ENCODE data around the gene KRT34. TPM values are rescaled to one million over a fixed set of nuclear protein-coding genes. Genes with fewer than 3 reads are reported as not detected.
A peak's percentile ranks its signal among the peaks of the same experiment; 100 is the strongest.

KRT34 gene
- total RNA-seq, 1 donor from 2014 or later = not detected

GRCh38 chr17:41377546-41377945 lies 4.6 kb downstream of the KRT34 start:
- no peaks in the 10 kb centered on the region for H3K27me3 ChIP-seq (ENCODE audit: insufficient read depth, low read length)
- Mint-ChIP-seq H3K27ac (ENCODE audit: unreplicated experiment) (no peak overlapping the region), H3K4me3 (ENCODE audit: unreplicated experiment) (no peak overlapping the region), H3K9me3 (ENCODE audit: unreplicated experiment) (peaks cover 24% of the 10 kb centered on the region), H3K4me1 (ENCODE audit: low read depth, unreplicated experiment) (peaks cover 8% of the 10 kb centered on the region), H3K36me3 (ENCODE audit: low read depth, unreplicated experiment) (no peaks in the 10 kb centered on the region), H3K27me3 (ENCODE audit: low read depth, unreplicated experiment) (peaks cover 13% of the 10 kb centered on the region)
- peak overlapping the region; percentile 33 for H2AFZ ChIP-seq (ENCODE audit: low read depth, low read length)
- peaks cover 10% of the 10 kb centered on the region for H3K4me1 ChIP-seq (ENCODE audit: insufficient read depth, low read length)
- H3K9me3 ChIP-seq (ENCODE audit: insufficient read depth, low read depth, low read length) = no peaks in the 10 kb centered on the region
- no peak for DNase-seq (ENCODE audit: low read depth)
- no peak for TF ChIP-seq EZH2 (IDR thresholded peaks at IDR 0.05; ENCODE audit: insufficient read depth, low read length)
- no peak for TF ChIP-seq CTCF (IDR thresholded peaks at IDR 0.05; ENCODE audit: insufficient read depth, low read depth, low read length)
- peak; percentile 37 for FAIRE-seq
- H3K36me3 ChIP-seq (ENCODE audit: insufficient read depth, low read length) = no peaks in the 10 kb centered on the region
- H3K4me3 ChIP-seq (ENCODE audit: insufficient read depth, low read depth, low read length) = no peak overlapping the region
- H3K9ac ChIP-seq (ENCODE audit: low read length) = no peak overlapping the region
- no peak overlapping the region for H3K4me2 ChIP-seq (ENCODE audit: low read length)
- no peaks in the 10 kb centered on the region for H3K79me2 ChIP-seq (ENCODE audit: insufficient read depth, low read length)
- no peak overlapping the region for H3K27ac ChIP-seq (ENCODE audit: low read depth, low read length)
- no peaks in the 10 kb centered on the region for H4K20me1 ChIP-seq (ENCODE audit: insufficient read depth, low read length)

- peak within 1 kb of the TSS; percentile 55 for H3K4me3 Mint-ChIP-seq (ENCODE audit: unreplicated experiment)
Measured at GRCh38 chr17:41369713-41370112, 12.4 kb downstream of the KRT34 start, which contains the start of gene KRT33B. TSS of gene KRT33B (minus strand) at chr17:41369813. CDS start at chr17:41369750, 63 bp downstream.

More at GRCh38 chr17:41369713-41370112, 12.4 kb downstream of the KRT34 start, which contains the start of gene KRT33B:
- peaks cover 8% of the 10 kb centered on the region for H3K9me3 Mint-ChIP-seq (ENCODE audit: unreplicated experiment)
- Histone ChIP-seq H3K4me2 (ENCODE audit: low read length) (no peak within 1 kb of the TSS), H3K36me3 (ENCODE audit: insufficient read depth, low read length) (no peaks in the 10 kb centered on the region), H3K79me2 (ENCODE audit: insufficient read depth, low read length) (no peaks in the 10 kb centered on the region), H3K4me3 (ENCODE audit: insufficient read depth, low read depth, low read length) (no peak within 1 kb of the TSS), H2AFZ (ENCODE audit: low read depth, low read length) (no peak within 1 kb of the TSS), H3K27me3 (ENCODE audit: insufficient read depth, low read length) (no peaks in the 10 kb centered on the region), H3K4me1 (ENCODE audit: insufficient read depth, low read length) (peaks cover 6% of the 10 kb centered on the region), H3K9ac (ENCODE audit: low read length) (no peak within 1 kb of the TSS), H3K9me3 (ENCODE audit: insufficient read depth, low read depth, low read length) (no peaks in the 10 kb centered on the region), H4K20me1 (ENCODE audit: insufficient read depth, low read length) (no peaks in the 10 kb centered on the region), H3K27ac (ENCODE audit: low read depth, low read length) (no peak within 1 kb of the TSS)
- peaks cover 15% of the 10 kb centered on the region for H3K4me1 Mint-ChIP-seq (ENCODE audit: low read depth, unreplicated experiment)
- FAIRE-seq = no peak
- TF ChIP-seq EZH2 (IDR thresholded peaks at IDR 0.05; ENCODE audit: insufficient read depth, low read length) (no peak), CTCF (IDR thresholded peaks at IDR 0.05; ENCODE audit: insufficient read depth, low read depth, low read length) (no peak)
- H3K36me3 Mint-ChIP-seq (ENCODE audit: low read depth, unreplicated experiment) = no peaks in the 10 kb centered on the region
- peaks cover 13% of the 10 kb centered on the region for H3K27me3 Mint-ChIP-seq (ENCODE audit: low read depth, unreplicated experiment)
- peak within 1 kb of the TSS; percentile 86 for H3K27ac Mint-ChIP-seq (ENCODE audit: unreplicated experiment)
- no peak for DNase-seq (ENCODE audit: low read depth)

All from astrocyte (in vitro differentiated cells and primary cell).